ENCODE measurements around the gene KIAA2012.
"Not testable (repeated sequence)": the region's sequence is repeated elsewhere in the genome, so short reads cannot be mapped to it uniquely, and the experiment has no call there.

KIAA2012 gene

GRCh38 chr2:202121532-202122162 lies 48.6 kb downstream of the KIAA2012 start:
- no peak for DNase-seq

- DNase-seq, result no peak
Observed at GRCh38 chr2:202122163-202122540, 49.1 kb downstream of the KIAA2012 start.

GRCh38 chr2:202122980-202123720 lies 50.1 kb downstream of the KIAA2012 start:
- DNase-seq, result peak in 1 of 2 experiments; percentile 67

GRCh38 chr2:202124286-202124685 lies 51.2 kb downstream of the KIAA2012 start:
- DNase-seq, result no peak

- DNase-seq, result no peak
Observed at GRCh38 chr2:202127687-202128331, 54.8 kb downstream of the KIAA2012 start.

DNA sequence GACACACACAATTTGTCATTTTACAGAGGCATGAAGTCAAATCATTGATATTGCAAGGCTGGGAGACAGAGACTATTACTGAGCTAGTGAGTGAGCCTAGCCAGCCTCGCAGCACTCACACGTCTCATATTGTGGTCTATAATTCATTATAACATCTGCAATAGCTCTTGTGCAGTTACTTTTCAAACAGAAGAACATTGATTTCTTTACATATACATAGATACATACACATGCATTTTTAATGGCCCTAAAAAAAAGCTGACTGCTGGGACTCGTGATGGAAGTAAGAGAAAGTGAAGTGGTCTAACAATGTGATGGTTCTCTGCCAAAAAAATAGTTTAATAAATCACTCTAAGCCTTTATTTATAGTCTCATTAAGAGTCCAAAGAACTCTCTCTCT lies 56.8 kb downstream of the KIAA2012 start:
- DNase-seq, result no peak

DNA sequence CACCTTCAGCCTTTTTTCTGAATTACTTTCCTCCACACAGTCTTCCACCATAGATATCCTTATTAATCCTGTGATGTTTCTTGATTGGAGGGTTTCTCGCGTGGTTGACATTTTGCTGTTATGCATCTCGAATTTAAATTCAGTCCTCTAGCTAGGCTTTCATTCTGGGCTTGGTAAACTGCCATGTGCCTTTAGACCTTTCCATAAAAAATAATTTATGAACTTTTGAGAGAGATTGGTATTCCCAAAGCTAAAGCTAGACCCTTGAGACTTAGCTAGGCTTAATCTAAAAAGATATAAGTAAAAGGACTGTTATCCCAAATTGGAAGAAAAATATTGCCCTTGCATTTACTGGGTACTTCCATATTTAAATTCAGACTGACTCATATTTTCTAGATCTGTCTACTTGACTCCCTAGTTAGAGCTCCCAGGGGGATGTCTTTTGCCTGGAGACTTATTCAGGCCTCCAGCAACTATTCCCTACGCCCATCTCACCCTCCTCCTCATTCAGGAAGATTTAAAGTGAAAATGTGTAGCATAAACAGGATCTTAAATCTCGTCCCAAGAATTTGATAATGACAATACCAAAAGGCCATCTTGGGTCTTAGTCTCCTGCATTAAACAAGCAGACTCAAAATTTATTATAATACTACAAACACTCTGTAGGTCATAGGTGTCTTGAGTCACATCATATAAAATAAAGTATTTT lies 60.3 kb downstream of the KIAA2012 start:
- no peak for DNase-seq

DNA sequence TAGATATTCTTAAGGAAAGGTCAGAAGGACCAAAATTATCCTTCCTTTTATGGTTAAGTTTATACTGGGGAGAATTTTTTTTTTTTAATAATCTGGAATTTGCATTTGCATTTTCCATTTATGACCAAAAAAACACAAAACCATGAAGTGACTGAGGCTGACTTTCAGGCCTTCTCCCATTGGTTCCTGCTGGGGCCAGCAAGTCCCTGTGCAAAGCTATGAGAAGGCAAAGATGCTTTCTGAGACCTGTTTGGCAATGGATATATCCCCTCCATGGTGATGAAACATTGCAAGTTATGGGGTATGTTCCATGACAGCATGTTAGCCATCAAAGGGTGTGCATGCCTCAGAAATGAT lies 60.8 kb downstream of the KIAA2012 start:
- DNase-seq, result no peak

GRCh38 chr2:202135091-202135874 lies 62.2 kb downstream of the KIAA2012 start:
- no peak for DNase-seq

- not testable (repeated sequence) for DNase-seq
Observed at GRCh38 chr2:202136039-202136438, 63.0 kb downstream of the KIAA2012 start.

DNA sequence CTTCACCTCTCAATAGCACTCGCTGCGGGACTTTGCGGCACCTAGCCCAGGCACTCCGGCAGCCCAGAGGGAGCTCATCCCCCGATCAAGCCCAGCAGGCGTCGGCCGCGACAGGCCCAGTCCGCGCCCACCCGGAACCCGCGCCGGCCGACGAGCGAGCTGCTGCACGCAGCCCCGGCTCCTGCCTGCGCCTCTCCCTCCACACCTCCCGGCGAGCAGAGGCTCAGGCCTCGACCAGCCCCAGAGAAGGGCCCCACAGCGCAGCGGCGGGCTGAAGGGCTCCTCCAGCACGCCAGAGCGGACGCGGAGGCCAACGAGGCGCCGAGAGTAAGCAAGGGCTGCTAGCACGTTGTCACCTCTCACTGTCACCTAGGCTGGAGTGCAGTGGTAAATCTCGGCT lies 63.5 kb downstream of the KIAA2012 start:
- no peak for DNase-seq

GRCh38 chr2:202140522-202141252 lies 67.6 kb downstream of the KIAA2012 start:
- no peak for DNase-seq

- no peak for DNase-seq
Observed at GRCh38 chr2:202141329-202141947, 68.4 kb downstream of the KIAA2012 start.

- no peak for DNase-seq
Observed at GRCh38 chr2:202142540-202142939, 69.5 kb downstream of the KIAA2012 start.

- DNase-seq, result no peak
Observed at GRCh38 chr2:202147775-202148174, 74.7 kb downstream of the KIAA2012 start.

- no peak for DNase-seq
Observed at GRCh38 chr2:202148515-202149154, 75.6 kb downstream of the KIAA2012 start.

GRCh38 chr2:202149155-202149762 lies 76.2 kb downstream of the KIAA2012 start:
- DNase-seq, result no peak

- DNase-seq, result no peak
Observed at GRCh38 chr2:202149936-202150335, 76.9 kb downstream of the KIAA2012 start.

GRCh38 chr2:202152104-202152715 lies 79.2 kb downstream of the KIAA2012 start:
- DNase-seq, result no peak

DNA sequence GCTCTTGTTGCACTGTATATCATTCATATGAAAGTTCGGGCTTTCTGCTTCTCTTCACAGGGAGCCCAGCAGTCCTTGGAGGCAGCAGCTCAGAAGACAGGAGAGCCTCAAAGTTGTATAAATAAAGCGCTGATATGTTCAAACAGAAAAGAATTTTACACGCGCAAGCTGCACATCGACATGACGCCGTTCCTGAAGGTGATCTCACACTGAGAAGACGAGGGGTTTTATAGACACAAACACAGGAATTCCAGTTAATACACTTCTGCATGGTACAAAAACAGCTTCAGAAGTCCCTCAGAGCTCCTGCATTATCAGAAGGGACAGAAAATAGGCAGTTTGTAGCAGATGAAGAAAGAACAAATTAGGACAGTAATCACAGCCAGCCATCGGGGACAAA lies 81.6 kb downstream of the KIAA2012 start:
- DNase-seq, result no peak

All from NCI-H2081 (cell line).